SK-N-MC (cell line): ENCODE data around the gene STX19.

ENCODE experiments used
- EZH2 ChIP-seq: fragments of 200-600 bp; sonication (generic); IDR thresholded peaks from one replicate; pipeline ENCODE4 v1.6.1; 2017; ENCODE audit warnings: antibody characterized with exemption
- POLR2AphosphoS5 ChIP-seq: IDR thresholded peaks from 2 replicates; pipeline ENCODE4 v1.6.1; 2012; ENCODE audit warnings: mild to moderate bottlenecking, low read depth, low read length, borderline replicate concordance

DNA sequence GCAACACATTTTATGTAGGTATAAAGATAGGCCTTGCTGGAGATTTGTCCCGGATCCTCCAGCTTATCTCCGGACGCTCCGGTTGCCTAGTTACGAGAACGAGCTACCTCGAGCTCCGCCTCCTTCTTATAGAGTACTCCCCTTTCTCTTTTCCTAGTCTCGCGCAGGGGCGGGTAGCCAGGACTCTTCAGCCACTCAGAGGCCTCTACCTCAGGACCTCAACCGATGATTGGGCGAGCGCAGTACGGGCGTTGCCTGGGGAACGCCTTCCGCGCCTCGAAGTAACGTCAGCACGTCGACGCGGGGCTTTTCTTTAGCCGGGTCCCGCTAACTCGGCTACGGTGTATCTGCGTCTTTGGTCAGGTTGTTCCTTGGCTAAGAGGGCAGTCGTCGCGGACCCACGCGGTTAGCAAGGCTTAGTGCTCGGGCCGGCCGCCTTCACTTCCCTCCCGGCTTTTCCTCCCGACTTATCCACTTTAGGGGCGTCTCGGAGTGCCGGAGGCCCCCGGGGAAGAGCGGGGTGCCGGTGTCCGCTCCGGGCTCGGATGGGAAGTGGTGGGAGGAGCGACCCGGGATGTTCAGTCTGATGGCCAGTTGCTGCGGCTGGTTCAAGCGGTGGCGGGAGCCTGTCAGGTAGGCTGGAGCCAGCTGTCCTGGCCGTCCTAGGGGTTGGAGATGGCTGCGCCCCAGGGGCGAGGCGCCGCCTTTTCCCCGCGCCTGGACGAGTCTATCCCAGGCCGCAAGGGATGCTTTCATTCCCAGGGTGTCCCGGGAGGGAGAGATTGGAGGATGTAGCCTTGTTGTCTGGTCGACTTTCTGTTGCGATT is 48.3 kb downstream of the STX19 start, which contains the start of gene ARL13B:
- TF ChIP-seq EZH2 (no peak), POLR2AphosphoS5 (peak; percentile 92)
